Effector memory CD4-positive, alpha-beta T cell (primary cell): ENCODE data around the gene NANOS2.
A peak's percentile ranks its signal among the peaks of the same experiment; 100 is the strongest.

Experiments
- DNase-seq, 3 donors: peaks; one replicate each; pipeline ENCODE4 v3.0.0-alpha.2; 2020
- H3K27ac ChIP-seq: 2 replicates; pipeline ENCODE4 v1.7.0; 2013; ENCODE audit warnings: mild to moderate bottlenecking, low read length, moderate library complexity; ENCODE audit not compliant: insufficient read depth, poor library complexity, severe bottlenecking
- H3K27me3 ChIP-seq: replicated peaks from 2 replicates; pipeline ENCODE4 v1.7.0; 2013; ENCODE audit warnings: mild to moderate bottlenecking, low read length; ENCODE audit not compliant: insufficient read depth, control insufficient read depth, poor library complexity, severe bottlenecking
- H3K36me3 ChIP-seq: 2 replicates; pipeline ENCODE4 v1.7.0; 2013; ENCODE audit warnings: mild to moderate bottlenecking, low read length, moderate library complexity; ENCODE audit not compliant: control insufficient read depth, insufficient read depth
- H3K4me1 ChIP-seq: 2 replicates; pipeline ENCODE4 v1.7.0; 2013; ENCODE audit warnings: low read length, mild to moderate bottlenecking; ENCODE audit not compliant: control insufficient read depth, insufficient read depth, poor library complexity, severe bottlenecking
- H3K4me3 ChIP-seq: 2 replicates; pipeline ENCODE4 v1.7.0; 2013; ENCODE audit warnings: low read length, low read depth, mild to moderate bottlenecking; ENCODE audit not compliant: insufficient read depth, poor library complexity, severe bottlenecking
- H3K9me3 ChIP-seq: 2 replicates; pipeline ENCODE4 v1.7.0; 2013; ENCODE audit warnings: mild to moderate bottlenecking, low read length, moderate library complexity; ENCODE audit not compliant: control insufficient read depth

The NANOS2 gene

DNA sequence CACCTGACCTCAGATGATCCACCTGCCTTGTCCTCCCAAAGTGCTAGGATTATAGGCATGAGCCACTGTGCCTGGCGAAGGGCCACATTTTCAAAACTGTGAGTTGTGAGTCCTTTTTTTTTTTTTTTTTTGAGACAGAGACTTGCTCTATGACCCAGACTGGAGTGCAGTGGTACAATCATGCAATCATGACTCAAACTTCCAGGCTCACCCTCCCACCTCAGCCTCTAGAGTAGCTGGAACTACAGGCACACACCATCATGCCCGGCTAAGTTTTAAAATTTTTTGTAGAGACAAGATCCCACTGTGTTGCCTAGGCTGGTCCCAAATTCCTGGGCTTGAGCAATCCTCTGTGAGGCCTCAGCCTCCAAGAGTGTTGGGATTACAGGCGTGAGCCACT lies 8.4 kb downstream of the NANOS2 start:
- Histone ChIP-seq H3K4me1 (peaks cover 3% of the 10 kb centered on the region), H3K27ac (no peak overlapping the region), H3K27me3 (no peaks in the 10 kb centered on the region), H3K36me3 (no peaks in the 10 kb centered on the region), H3K4me3 (no peak overlapping the region), H3K9me3 (no peaks in the 10 kb centered on the region)
- DNase-seq: no peak

DNA sequence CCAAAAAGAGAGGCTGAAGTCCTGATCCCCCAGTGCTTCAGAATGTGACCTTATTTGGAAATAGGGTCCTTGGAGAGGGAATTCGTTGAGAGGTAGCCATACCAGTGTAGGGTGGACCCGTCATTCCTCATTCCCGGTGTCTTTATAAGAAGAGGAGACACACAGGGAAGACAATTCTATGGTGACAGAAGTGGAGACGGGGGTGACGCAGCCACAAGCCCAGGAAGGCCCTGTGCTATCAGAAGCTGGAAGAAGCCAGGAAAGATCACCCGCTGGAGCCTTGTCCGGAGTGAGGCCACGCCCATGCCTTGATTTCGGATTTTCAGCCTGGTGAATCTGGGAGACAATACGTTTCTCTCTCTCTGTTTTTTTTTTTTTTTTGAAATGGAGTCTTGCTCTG lies 9.6 kb downstream of the NANOS2 start:
- H3K4me3 ChIP-seq: no peak overlapping the region
- DNase-seq: no peak
- H3K27me3 ChIP-seq: no peaks in the 10 kb centered on the region
- no peaks in the 10 kb centered on the region for H3K36me3 ChIP-seq
- H3K9me3 ChIP-seq: no peaks in the 10 kb centered on the region
- H3K27ac ChIP-seq: no peak overlapping the region
- H3K4me1 ChIP-seq: peaks cover 9% of the 10 kb centered on the region

DNA sequence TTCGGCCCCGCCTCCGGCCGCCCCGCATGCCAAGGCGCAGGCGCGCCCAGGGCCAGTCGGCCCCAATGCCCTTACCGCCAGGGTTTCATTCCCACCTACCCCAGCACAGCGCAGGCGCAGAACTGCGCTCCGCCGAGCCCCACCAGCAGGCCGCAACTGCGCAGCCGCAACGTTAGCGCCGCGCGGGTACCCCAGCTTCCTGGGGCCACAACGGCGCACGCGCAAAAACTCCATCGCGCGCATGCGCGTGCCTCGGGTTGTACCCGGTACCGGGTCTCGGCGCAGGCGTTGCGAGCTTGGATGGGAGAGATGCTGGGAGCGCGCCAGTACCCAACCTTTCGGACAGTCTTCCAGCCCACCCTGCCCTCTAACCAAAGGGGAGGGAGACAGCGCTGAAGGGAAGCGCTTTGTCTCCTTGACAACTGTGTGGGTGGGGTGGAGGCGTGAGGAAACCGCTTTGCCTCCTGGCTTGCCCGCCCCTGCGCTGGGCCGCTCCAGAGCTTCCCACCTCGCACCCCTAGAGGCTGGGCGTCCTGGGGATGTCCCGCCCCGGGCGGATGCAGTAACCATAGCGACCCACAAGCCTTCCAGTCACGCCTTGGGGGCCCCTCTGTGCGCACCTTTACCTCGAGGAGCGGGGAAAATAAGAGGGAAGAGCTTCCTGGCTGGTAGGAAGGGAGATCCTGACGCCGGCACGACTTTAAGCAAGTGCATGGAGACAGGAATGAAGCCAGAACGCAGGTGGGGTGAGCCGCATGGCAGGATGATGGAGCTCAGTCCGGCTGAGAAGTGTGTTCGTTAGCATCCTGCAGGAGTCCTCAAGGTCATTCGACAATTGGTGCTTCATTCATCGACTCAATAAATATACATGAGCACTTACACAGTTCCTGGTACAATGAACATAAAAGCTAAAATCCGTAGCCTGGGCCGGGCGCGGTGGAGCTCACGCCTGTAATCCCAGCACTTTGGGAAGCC lies 11.6 kb downstream of the NANOS2 start:
- Histone ChIP-seq H3K27ac (peak overlapping the region; percentile 78), H3K4me3 (peak overlapping the region; percentile 66), H3K9me3 (no peaks in the 10 kb centered on the region), H3K27me3 (no peaks in the 10 kb centered on the region), H3K4me1 (peaks cover 9% of the 10 kb centered on the region), H3K36me3 (peaks cover 11% of the 10 kb centered on the region)
- DNase-seq: peak; percentile 98 to 99 (median 99)

DNA sequence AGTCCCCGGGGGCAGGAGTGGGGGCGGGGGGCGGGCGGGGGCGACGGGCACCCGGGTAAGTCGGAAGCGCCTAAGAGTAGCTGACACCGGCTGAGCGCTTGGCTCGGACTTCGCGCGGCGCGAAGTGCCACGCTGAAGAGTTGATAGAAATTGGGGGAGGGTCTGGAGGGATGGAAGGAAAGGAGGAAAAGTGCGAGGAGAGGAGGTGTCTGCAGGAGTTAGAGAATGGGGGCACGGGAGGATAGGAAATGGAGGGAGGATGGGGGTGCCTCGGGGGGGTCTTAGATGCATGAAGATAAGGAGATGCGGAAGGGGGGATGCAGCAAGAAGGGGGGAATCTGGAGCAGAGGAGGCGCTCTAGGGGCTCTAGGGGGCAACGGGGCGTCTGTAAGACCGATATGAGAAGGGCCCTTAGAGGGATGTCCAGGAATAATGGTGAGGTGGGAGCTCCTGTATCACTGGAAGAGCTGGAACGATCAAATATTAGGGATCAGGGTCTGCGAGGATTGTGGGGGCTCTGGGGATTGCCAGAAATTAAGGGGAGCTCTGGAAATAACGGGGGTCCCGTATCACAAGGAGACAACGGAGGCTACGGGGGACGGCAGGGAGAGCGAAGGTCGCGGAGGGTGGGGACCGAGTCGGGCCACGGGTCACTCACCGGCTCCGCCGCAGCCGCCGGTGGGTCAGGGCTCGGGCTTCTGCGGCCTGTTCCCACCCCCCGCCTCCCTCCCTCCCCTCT lies 12.5 kb downstream of the NANOS2 start, which contains the start of gene MYPOP:
Gene MYPOP (minus strand): TSS at position 702 of the 739 bp plus-strand sequence. CDS start 840 bp downstream, outside the sequence.
- no peak for DNase-seq
- H3K4me3 ChIP-seq: peak within 1 kb of the TSS; percentile 66
- no peaks in the 10 kb centered on the region for H3K27me3 ChIP-seq

DNA sequence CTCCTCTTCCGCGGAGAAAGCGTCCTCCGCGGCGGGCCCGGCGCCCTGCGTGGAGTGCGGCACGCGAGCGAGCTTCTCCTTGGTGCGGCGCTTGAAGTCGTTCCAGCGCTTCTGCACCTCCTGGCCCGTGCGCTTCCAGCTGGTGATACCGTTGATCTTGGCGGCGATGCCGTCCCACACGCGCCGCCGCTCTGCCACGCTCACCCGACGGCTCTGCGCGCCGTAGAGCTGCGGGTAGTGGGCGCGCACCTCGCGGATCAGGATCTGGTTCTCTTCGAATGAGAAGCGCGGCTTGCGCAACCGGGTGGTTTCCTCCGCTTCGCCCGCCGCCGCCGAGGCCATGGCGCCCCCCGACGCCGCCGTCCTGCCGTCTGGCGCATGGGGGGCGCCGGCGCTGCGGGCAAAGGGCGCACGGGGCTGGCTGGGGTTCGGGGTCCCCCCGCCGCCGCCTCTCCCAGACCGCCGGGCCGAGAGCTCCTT lies 13.1 kb downstream of the NANOS2 start:
- Histone ChIP-seq H3K9me3 (no peaks in the 10 kb centered on the region), H3K4me3 (peak overlapping the region; percentile 66), H3K36me3 (peaks cover 11% of the 10 kb centered on the region), H3K4me1 (peaks cover 9% of the 10 kb centered on the region), H3K27ac (no peak overlapping the region), H3K27me3 (no peaks in the 10 kb centered on the region)
- DNase-seq: peak in 1 of 3 donors; percentile 20

More for the DNA sequence above, 12.5 kb downstream of the NANOS2 start, which contains the start of gene MYPOP:
- Histone ChIP-seq H3K4me1 (peaks cover 9% of the 10 kb centered on the region), H3K36me3 (peaks cover 11% of the 10 kb centered on the region), H3K27ac (peak within 1 kb of the TSS; percentile 78), H3K9me3 (no peaks in the 10 kb centered on the region)

DNA sequence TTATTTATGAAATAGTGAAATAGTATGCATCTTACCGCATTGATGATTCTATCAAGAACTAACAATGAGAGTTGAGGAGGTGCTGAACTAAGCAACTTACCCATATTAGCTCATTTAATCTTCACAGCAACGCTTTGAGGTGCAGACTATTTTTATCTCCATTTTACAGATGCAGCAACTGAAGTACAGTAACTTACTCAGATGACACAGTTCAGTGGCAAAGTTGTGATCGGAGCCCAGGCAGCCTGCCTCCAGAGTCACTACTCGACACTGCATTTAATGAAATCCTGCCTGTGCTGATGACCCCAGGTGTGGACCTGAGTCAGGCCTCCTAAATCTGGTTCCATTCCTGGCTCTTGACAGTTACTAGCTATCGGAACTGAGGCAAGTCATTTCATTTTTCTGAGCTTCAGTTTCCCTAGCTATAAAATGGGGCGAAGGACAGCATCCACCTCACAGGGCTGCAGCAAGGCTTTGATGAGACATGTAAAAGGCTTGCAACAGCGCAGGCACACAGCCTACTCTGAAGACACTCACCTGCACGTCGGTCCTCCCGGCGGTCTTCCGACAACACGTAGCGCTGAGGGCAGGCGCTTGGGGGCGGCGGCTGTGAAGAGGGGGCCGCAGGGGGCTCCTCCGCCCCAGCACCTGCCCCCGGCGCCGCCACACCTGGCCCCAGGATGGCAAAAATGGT lies 13.7 kb downstream of the NANOS2 start:
- Histone ChIP-seq H3K4me3 (peak overlapping the region; percentile 66), H3K36me3 (peaks cover 11% of the 10 kb centered on the region), H3K9me3 (no peaks in the 10 kb centered on the region), H3K27ac (no peak overlapping the region), H3K4me1 (peaks cover 9% of the 10 kb centered on the region), H3K27me3 (no peaks in the 10 kb centered on the region)
- DNase-seq: no peak

DNA sequence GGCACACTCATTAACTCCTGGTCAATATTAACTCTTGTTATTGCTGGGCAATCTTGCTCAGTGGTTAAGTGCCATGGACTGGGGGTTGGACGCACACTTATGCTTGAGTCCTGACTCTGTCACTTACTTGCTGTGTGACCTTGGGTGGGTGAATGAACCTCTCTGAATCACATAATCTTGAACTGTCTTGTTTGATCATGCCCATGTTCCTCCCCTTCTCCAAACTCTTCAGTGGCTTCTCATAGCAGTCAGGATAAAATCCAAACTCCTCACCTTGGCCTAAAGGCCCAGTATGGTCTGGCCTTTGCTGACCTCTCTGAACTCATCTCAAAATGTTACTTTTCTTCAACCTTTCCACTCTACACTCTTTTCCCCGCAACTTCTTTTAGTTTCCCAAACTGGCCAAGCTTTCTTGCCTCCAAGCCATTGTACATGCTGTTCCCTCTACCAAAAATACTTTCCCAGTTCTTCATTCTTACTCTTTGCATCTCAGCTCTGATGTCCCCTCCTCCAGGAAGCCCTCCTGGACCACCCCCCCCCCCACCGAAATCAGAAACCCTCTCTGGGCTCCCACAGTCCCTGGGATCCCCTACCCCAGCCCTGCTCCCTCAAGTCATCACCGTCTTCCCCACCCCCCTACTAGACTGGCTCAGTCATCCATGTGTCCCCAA lies 14.5 kb downstream of the NANOS2 start:
- Histone ChIP-seq H3K27ac (no peak overlapping the region), H3K27me3 (no peaks in the 10 kb centered on the region), H3K9me3 (no peaks in the 10 kb centered on the region), H3K36me3 (peaks cover 16% of the 10 kb centered on the region), H3K4me1 (peaks cover 9% of the 10 kb centered on the region), H3K4me3 (no peak overlapping the region)
- no peak for DNase-seq

DNA sequence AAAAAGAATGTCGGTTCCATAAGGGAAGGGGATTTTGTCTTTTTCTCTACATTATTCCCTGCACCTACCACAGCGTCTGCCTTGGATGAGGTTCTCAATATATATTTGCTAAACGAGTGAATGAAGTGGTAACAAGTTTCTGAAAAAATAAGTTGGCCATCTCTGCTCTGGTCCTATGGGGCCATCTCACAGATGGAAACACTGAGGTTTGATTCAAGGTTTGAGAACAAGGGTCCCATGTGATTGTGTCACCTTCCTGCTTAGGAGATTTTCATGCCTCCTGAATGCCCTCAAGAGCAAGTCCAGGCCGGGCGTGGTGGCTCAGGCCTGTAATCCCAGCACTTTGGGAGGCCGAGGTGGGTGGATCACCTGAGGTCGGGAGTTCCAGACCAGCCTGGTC lies 15.3 kb downstream of the NANOS2 start:
- no peak for DNase-seq
- Histone ChIP-seq H3K4me1 (peaks cover 9% of the 10 kb centered on the region), H3K27me3 (no peaks in the 10 kb centered on the region), H3K4me3 (no peak overlapping the region), H3K9me3 (no peaks in the 10 kb centered on the region), H3K36me3 (peaks cover 17% of the 10 kb centered on the region), H3K27ac (no peak overlapping the region)

DNA sequence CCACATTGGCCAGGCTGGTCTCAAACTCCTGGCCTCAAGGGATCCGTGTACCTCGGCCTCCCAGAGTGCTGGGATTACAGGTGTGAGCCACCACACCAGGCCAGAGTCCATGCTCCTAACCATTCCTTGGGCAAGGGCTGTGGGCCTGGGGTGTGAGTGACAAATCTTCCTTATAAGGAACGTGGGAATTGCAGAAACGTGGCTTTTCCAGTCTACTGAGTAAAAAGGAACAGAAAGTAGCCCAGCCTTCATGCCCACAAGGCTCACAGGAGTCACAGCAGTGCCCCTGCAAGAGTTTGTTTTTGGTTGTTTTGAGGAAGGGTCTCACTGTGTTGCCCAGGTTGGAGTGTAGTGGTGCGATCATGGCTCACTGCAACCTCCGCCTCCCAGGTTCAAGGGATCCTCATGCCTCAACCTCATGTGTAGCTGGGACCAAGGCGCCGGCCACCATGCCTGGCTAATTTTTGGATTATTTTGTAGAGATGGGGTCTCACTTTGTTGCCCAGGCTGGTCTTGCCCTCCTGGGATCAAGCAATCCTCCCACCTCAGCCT lies 17.2 kb downstream of the NANOS2 start:
- H3K4me3 ChIP-seq: no peak overlapping the region
- no peak overlapping the region for H3K27ac ChIP-seq
- H3K9me3 ChIP-seq: no peaks in the 10 kb centered on the region
- DNase-seq: no peak
- no peaks in the 10 kb centered on the region for H3K27me3 ChIP-seq
- peaks cover 17% of the 10 kb centered on the region for H3K36me3 ChIP-seq
- H3K4me1 ChIP-seq: peaks cover 9% of the 10 kb centered on the region
